ENCODE measurements around the gene PEX14. TPM values are rescaled to one million over a fixed set of nuclear protein-coding genes. Genes with fewer than 3 reads are reported as not detected.

The PEX14 gene
- total RNA-seq, 1 donor from 2014 or later, result 21.6 TPM

DNA sequence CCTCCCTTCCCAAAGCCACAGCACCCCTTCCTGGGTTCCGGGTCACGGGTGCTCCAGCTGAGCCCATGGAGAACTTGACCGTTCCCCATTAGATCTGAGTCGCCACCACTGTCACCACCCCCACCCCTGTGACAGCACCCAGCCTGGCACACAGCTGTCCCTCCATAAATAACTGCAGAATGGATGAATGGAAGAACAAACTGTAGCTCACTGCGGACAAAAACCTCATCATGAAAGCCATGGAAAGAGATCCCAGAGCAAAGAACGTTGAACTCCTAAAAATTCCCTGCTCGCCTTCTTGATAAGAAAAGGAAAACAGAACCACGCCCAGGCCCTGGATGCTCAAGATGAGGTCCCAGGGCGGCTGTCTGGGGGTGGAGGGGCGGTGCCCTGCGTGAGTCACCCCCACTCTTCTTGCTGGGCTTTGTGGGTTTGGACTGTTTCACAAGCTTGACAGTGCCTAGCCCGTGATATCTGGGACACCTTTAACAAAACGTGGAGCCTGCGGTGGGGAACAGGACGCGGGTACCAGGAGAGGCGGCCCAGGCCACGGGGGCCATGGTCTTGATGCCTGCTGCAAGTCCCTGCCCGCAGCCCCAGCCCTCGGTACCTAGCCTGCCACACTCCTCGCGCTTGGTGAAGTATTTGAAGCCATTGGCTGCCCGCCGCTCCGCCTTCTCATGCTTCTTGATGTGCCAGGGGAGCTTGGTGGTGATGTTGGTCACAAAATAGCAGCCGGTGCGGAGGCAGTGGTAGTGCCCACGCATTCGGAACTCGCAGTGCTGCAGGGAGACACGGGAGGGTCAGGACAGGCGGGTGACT is 169.8 kb downstream of the PEX14 start:
- H3K27me3 ChIP-seq, result peaks cover 2% of the 10 kb centered on the region
- intact Hi-C loops (cut with DNase I), result no loop called here
- peaks cover 10% of the 10 kb centered on the region for H3K4me1 ChIP-seq
- H3K36me3 ChIP-seq, result peaks cover 0 to 20% of the 10 kb centered on the region in 2 donors
- TF ChIP-seq POLR2AphosphoS5 (IDR thresholded peaks at IDR 0.05; ENCODE audit: insufficient read depth in 1 of 2, low read depth in 1 of 2), result no peak
- TF ChIP-seq POLR2A (IDR thresholded peaks at IDR 0.05), result no peak
- TF ChIP-seq CTCF (IDR thresholded peaks at IDR 0.05), result no peak
- peak overlapping the region; percentile 3 for H3K27ac ChIP-seq
- no peaks in the 10 kb centered on the region for H3K9me3 ChIP-seq
- no peak for DNase-seq (ENCODE audit: extremely low spot score in 2 of 2)
- H3K4me3 ChIP-seq, result no peak overlapping the region

- no peak overlapping the region for H3K4me3 ChIP-seq
- no peak for DNase-seq (ENCODE audit: extremely low spot score in 2 of 2)
- H3K4me1 ChIP-seq, result no peaks in the 10 kb centered on the region
- no peaks in the 10 kb centered on the region for H3K27me3 ChIP-seq
- intact Hi-C loops (cut with DNase I), result no loop called here
- no peak overlapping the region for H3K27ac ChIP-seq
- H3K36me3 ChIP-seq, result peaks cover 0 to 20% of the 10 kb centered on the region in 2 donors
- no peaks in the 10 kb centered on the region for H3K9me3 ChIP-seq
- TF ChIP-seq CTCF (IDR thresholded peaks at IDR 0.05) (no peak), POLR2AphosphoS5 (IDR thresholded peaks at IDR 0.05; ENCODE audit: insufficient read depth in 1 of 2, low read depth in 1 of 2) (peak in 1 of 2 donors; percentile 56)
These were observed 171.7 kb downstream of the PEX14 start for GRCh38 chr1:10646347-10646861.

DNA sequence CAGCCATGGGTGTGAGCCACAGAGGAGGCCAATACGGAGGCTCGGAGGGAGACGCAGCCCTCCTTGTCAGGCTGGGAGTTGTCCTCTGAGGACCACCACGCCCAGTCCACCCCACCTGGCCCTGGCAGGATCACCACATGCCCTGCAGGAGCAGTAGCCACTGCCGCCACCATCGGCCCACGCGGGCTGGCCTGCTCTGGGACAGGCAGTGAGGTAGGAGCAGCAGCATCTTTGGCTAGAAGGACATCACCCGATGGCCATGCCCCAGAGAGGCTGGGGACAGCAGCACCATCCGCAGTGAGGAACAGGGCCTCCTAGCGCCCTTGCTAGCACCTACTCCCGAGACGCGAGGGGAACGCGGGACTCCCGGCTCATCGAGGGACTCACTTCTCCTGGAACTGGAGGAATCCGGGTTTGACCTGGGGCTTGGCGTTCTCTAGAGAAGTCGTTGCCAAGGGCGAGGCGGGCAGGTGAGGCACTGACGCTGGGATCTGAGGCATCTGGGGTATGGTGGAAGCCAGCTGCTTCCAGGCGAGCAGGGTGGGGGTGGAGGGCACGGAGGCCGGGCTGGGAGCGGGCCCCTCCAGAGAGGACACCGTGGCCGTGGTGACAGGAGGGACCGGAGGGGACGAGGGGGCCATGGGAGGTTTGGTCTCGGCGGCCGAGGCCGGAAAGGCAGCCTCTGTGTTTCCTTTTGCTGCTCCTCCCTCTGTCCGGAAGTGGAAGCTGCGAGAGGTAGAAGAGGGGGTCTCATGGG is 172.8 kb downstream of the PEX14 start:
- Histone ChIP-seq H3K9me3 (no peaks in the 10 kb centered on the region), H3K27me3 (no peaks in the 10 kb centered on the region), H3K36me3 (peaks cover 0 to 18% of the 10 kb centered on the region in 2 donors), H3K4me1 (no peaks in the 10 kb centered on the region), H3K4me3 (no peak overlapping the region), H3K27ac (no peak overlapping the region)
- TF ChIP-seq POLR2AphosphoS5 (IDR thresholded peaks at IDR 0.05; ENCODE audit: insufficient read depth in 1 of 2, low read depth in 1 of 2), result no peak
- intact Hi-C loops (cut with DNase I), result no loop called here
- no peak for DNase-seq (ENCODE audit: extremely low spot score in 2 of 2)

GRCh38 chr1:10648689-10649516 is 174.2 kb downstream of the PEX14 start:
- Histone ChIP-seq H3K4me3 (no peak overlapping the region), H3K27ac (no peak overlapping the region), H3K36me3 (peaks cover 0 to 14% of the 10 kb centered on the region in 2 donors), H3K4me1 (no peaks in the 10 kb centered on the region), H3K27me3 (no peaks in the 10 kb centered on the region), H3K9me3 (no peaks in the 10 kb centered on the region)
- TF ChIP-seq CTCF (IDR thresholded peaks at IDR 0.05) (no peak), POLR2A (IDR thresholded peaks at IDR 0.05) (no peak), POLR2AphosphoS5 (IDR thresholded peaks at IDR 0.05; ENCODE audit: insufficient read depth in 1 of 2, low read depth in 1 of 2) (no peak)
- DNase-seq (ENCODE audit: extremely low spot score in 2 of 2), result no peak
- intact Hi-C loops (cut with DNase I), result no loop called here
